ENCODE measurements around the gene BCAT1.
"Not testable (repeated sequence)": the region's sequence is repeated elsewhere in the genome, so short reads cannot be mapped to it uniquely, and the experiment has no call there.

The BCAT1 gene

DNA sequence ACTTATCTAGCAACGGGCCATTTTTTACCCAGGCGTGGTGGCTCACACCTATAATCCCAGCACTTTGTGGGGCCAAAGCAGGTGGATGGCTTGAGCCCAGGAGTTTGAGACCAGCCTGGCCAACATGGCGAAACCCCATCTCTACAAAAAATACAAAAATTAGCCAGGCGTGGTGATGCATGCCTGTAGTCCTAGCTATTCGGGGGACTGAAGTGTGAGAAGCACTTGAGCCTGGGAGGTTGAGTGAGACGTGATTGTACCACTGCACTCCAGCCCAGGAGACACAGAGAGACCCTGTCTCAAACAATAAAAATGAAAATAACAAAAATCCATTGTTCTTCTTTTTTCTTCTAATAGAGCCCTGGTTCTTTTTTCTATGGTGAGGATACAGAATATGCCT lies 7.5 kb upstream of the BCAT1 start:
- DNase-seq (ENCODE audit: low read depth in 2 of 2), result not testable (repeated sequence)

DNA sequence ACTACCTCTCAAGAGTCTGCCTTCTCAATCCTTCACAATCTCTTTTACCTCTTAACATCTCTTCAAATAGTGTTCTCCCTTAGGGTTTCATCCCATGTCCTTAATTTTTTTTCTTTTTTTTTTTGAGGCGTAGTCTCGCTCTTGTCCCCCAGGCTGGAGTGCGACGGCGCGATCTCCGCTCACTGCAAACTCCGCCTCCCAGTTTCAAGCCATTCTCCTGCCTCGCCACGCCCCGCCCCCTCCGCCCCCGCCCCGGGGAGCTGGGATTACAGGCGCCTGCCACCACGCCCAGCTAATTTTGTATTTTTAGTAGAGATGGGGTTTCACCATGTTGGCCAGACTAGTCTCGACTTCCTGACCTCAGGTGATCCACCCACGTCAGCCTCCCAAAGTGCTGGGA lies 7.0 kb upstream of the BCAT1 start:
- DNase-seq (ENCODE audit: low read depth in 2 of 2), result no peak

DNA sequence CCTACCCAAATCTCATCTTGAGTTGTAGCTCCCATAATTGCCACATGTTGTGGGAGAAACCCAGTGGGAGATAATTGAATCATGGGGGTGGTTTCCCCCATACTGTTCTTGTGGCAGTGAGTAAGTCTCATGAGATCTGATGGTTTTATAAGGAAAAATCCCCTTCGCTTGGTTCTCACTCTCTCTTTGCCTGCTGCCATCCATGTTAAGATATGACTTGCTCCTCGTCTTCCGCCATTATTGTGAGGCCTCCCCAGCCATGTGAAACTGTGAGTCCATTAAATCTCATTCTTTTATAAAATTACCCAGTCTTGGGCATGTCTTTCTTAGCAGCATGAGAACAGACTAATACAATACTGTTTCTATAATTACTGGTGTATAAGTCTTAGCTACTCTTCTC lies 6.5 kb upstream of the BCAT1 start:
- no peak for DNase-seq (ENCODE audit: low read depth in 2 of 2)

DNA sequence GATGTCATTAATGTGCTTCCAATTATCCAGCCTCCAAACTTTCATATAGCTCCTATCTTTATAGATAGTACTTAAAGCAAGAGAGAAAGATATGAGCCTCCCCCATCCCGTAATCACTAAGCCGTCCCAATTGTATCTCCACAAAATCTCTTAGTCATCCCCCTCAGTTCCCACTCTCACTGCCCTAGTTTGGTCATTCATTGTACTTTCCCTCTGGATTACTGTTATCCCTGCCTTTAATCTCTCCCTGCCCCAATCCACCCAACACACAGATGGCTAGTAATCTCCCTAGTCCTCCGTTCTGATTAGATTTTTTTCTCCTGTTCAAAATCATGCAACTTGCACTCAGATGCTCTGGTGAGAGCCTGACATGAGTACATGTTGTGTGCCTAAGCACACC lies 5.4 kb upstream of the BCAT1 start:
- no peak for DNase-seq (ENCODE audit: low read depth in 2 of 2)

DNA sequence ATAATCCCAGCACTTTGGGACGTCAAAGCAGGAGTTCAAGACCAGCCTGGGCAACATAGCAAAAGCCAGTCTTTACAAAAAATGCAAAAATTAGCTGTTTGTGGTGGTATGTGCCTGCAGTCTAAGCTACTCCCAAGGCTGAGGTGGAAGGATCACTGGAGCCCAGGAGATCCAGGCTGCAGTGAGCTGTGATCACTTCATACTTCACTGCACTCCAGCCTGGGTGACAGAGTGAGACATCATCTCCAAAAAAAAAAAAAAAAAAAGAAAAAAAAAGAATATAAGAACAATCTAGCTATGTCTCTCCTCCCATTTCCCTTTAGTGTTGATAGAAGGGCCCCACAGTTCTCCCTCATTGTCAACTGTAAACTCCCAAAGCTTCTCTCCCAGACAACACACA lies 3.5 kb upstream of the BCAT1 start:
- DNase-seq (ENCODE audit: low read depth in 2 of 2), result no peak

DNA sequence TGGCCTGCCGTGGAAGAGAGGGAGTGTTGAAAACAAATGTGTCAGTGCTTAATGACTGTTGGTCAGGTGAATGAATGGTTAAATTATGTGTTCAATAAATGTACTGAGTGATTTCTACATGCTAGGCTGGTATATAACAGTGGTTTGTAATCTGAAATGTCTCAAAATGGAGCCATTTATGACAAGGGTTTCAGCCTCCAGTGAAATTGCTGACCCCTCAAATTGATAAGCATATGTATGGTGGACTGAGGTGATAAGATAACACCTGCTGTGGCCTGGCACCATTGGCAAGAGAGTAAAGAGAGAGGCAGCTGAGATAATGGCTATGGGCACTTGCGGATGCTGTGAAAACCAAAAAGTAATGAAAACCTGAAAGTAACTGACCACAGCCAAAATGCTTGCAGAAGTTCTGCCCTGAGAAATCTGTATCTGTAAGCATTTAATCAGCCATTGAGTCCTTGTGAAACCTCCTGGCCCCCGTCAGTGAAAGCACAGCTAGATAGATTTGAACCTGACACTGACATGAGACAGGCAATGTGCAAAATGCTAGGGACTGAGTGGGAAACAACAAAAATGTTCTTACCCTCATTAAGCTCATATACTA lies 1.4 kb upstream of the BCAT1 start:
- no peak for DNase-seq (ENCODE audit: low read depth in 2 of 2)

DNA sequence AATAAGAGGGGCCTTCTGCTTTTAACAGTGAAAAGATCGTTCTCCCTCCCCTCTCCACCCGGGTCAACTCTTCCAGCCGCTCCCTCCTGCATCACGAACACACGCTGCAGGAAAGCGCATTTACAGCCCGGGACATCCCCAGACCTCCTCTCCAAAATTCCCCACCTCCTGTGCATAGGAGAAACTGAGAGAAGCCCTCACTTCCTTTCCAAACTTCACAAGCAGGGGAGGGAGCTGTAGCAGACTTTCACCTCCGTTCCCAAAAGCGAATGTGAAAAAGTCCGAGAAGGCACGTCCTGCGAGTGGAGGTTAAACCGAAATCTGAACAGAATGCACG lies 513 bp downstream of the BCAT1 start:
- no peak for DNase-seq (ENCODE audit: low read depth in 2 of 2)

DNA sequence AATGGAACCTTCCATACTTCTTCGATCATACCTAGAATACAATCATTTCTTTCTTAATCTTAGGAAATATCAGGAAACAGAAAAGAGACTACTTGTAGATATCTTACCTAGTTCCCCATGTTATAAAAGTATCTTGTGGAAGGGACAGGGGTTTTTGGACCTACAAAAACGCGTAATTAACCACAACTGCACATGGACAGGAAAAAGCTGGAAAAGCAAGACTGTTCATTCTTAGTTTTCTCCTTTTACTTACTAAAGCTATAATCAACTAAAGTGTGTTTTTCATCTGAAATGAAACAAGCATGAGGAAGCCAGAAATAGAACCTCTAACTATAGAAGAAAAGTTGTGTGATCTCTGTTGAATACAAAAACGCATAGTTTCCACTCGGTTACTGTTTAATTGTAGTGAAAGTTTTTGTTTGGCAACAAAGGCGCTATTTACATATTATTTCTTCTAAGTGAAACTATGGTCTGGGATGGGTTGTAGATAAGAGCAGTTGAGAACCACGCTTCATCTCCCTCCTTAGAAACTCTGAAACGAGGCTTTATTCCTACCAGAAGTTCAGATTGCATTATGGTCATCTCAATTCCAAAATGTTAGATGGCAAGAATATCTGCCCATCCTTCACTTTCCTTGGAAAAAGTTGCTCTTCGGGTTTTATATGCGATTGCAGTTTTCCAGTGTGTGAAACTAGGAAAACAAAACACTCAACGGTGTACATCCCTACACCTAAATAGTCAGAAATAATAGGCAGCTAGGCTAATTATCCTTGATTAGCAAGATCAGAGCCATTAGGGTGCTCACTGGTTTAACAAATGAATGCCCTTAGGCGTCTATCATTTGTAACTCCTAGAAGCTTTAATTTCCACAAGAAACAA lies 1.1 kb downstream of the BCAT1 start:
- no peak for DNase-seq (ENCODE audit: low read depth in 2 of 2)

DNA sequence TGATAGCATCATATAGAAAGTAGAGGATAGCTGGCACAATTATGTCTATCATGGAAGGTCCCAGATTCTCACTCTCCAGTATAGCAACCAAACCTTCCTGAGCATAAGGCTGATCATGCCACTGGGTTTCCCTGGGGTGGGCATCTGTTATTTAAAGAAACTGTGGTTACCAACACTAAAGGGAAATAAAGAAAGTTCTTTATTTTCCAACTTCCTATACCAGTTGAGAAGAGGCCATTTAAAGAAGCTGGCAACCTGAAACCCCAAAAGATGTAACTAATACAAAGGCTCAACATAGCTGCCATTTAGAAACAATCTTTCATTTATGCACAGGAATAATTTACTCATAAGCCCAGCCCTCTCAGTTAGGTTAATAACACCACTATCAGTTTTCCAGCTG lies 3.1 kb downstream of the BCAT1 start:
- DNase-seq (ENCODE audit: low read depth in 2 of 2), result no peak

DNA sequence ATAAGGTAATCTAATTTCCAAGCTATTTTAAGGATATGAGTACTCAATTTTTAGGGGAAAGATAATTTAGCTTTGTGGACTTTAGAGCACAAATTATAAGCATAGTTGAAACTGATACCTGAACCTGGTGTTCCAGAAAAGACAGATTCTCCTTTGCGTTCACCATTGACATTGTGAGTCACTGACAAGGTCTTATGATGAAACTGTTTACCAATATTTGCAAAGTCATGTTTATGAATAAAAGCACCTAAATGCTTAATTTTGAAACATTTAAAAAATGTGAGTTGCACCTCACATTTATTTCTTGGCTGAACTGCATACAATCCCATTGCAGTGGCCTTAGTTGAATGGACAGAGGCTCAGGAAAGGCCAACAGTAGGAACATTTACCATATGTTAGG lies 3.9 kb downstream of the BCAT1 start:
- no peak for DNase-seq (ENCODE audit: low read depth in 2 of 2)

DNA sequence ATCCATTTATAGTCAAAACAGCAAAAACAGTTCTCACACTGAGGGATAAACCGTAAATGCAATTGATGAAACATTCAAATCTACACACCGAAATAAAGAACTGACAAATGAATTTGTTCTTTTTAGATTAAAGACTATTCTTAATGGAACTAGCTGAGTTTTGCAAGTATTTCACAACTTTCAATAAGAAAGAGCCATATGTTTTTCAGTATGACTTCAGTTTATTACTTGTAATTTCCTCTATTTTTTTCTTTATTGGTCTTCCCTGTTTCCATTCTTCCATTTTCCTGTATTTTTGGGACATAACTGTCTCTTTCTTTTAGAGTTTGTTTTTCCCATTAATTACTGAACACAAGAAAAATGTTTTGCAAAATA lies 4.3 kb downstream of the BCAT1 start:
- DNase-seq (ENCODE audit: low read depth in 2 of 2), result no peak

DNA sequence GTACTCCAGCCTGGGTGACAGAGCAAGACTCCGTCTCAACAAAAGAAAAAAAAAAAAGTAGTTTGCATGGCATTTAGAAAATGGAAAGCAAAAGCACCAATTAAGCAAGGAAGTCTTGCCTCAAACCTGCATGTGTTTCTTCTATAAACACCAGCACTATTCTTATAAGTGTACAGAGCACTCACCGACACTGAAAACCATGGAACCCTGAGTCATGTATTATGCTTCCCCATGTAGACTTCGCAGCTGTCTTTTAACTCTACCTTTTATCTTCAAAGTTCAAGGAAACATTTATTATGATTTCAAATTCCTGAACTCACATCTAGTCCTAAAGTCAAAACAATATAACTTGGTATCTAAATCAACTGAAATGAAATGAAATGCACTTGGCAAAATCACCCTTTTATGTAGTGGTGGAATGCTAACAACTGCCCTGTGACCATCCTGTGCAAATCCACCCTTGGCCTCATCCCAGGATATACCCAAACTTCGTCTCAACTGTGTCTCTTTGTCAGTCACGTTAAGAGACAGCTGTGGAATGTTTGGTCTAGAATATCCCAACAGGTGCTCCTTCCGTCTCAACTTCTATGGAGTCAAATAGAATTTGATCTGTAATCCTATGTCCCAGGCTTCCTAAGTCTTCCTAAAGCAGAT lies 4.8 kb downstream of the BCAT1 start:
- no peak for DNase-seq (ENCODE audit: low read depth in 2 of 2)

DNA sequence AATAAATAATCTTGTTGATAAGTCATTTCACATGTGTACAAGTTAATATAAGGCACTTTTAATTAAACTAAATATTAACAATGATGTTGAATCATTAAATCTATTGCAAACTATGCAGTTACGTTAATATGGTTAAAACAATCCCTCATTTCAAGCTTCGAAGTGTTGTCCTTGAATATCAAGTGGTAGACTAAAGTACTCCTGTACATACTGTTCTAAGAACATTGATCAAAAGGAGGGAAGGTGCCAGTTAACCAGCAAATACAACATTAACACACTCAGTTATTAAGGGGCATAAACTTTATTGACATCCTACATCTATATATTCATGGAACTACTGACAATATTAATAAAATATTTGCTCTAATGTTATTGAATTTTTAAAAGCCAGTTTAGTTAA lies 8.7 kb downstream of the BCAT1 start:
- DNase-seq (ENCODE audit: low read depth in 2 of 2), result no peak

DNA sequence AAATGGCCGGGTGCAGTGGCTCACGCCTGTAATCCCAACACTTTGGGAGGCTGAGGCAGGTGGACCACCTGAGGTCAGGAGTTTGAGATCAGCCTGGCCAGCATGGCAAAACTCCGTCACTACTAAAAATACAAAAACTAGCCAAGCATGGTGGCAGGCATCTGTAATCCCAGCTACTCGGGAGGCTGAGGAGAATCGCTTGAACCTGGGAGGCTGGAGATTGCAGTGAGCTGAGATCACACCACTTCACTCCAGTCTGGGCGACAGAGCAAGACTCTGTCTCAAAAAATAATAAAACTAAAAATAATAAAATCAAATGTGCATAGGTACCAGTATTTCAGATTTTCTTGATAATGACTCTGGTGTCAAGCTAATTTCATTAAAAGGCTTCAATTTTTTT lies 9.3 kb downstream of the BCAT1 start:
- not testable (repeated sequence) for DNase-seq (ENCODE audit: low read depth in 2 of 2)

DNA sequence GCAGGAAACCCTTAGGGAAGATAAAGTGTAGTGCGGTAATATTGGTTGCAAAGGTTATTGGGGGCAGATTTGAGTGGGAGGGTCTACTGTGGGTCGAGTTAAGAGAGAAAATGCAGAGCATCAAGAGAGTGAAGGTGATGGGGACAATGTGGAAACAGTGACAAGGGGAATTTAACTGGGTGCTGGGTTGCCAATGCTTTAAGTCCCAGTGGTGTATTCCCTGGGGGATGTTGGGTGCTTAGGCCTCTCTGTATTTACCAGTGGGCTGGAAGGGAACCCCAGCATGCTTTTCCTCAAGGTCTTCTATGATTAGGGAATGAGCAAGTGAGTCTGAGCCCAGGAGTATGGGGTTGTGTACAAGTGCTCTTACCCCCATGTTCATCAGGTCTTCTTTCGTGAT lies 10.6 kb downstream of the BCAT1 start:
- DNase-seq (ENCODE audit: low read depth in 2 of 2), result no peak

DNA sequence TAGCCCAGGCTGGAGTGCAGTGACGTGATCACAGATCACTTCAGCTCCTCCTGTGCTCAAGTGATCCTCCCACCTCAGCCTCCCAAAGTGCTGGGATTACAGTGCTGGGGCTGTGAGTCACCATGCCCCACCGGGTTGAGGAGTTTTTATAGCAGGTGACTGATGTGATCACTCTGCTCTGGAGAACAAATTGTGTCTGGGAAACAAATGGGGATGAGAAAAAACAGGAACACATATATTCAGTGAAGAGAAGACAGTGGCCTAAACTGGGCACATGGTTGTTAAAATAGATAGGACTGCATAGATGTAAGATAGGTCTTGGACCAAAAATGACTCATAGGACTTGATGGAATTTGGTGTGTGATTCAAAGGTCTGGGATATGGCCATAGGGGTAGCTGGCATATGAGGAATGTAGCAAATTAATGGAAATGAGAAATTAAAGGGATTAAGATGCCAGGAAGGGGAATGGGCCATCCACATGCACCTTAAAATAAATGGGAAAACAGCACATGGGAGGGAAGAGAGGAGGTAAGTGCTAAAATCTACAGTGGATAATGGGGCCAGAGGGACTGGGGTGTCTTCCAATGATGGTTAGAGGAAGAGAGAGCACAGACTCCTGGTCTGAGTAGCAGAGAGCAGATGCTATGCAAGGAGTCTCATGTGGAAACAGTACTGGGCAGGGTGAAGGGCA lies 11.2 kb downstream of the BCAT1 start:
- DNase-seq (ENCODE audit: low read depth in 2 of 2), result no peak

DNA sequence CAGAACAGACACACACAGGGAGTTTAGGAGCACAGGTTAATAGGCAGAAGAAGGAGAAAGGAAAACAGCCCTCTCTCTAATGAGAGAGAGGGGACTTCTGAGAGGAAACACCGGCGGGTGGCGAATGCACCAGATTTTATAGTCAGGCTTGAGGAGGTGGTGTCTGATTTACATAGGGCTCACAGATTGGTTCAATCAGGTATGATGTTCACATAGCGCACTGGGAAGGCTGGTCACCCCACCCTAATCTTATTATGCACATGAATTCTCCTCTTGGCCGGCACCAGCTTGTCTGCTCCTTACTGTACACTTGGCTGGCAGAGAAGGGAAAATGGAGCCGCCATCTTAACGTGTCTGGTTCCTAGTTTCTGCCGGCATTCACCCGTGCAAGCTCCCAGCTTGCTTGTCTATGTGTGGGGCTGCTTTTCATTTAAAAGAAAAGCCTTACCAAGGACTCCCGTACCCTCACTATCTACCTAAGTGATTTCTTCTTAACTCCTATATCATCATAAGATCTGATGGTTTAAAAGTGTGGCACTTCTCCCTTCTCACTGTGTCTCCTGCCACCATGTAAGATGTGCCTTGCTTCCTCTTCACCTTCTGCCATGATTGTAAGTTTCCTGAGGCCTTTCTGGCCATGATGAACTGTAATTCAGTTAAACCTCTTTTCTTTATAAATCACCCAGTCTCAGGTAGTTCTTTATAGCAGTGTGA lies 15.1 kb downstream of the BCAT1 start:
- no peak for DNase-seq (ENCODE audit: low read depth in 2 of 2)

DNA sequence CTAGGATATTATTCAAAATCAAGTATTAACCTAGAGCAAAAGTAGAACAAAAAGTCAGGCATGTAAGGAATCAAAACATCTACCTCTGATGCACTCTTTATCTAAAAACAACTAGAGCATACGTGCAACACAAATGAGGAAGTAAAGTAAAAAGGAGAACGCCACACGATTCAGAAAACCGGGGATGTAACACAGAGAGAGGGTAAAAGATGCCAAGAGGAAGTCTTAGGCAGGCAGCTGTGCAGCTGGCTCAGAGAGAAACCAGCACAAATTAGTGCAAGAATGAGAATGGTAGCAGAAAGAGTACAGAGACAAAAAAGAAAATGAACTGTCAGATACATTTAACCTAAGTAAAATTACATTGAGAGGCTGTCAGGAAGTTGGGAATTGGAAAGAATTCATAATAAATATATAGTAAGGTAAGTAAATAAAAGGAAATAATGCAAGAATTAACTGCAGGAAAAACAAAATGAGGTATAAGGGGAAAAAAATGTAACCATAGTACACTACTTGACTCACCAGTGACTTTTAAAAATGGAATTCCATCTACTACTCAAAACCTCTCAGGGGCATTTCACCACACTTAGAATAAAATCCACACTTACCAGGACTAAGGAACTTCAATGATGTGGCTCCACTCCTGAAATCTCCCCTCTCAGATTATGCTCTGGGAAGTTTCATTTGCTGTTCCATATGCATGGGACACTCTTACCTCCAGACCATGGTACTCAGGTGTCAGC lies 17.1 kb downstream of the BCAT1 start:
- DNase-seq (ENCODE audit: low read depth in 2 of 2), result no peak

DNA sequence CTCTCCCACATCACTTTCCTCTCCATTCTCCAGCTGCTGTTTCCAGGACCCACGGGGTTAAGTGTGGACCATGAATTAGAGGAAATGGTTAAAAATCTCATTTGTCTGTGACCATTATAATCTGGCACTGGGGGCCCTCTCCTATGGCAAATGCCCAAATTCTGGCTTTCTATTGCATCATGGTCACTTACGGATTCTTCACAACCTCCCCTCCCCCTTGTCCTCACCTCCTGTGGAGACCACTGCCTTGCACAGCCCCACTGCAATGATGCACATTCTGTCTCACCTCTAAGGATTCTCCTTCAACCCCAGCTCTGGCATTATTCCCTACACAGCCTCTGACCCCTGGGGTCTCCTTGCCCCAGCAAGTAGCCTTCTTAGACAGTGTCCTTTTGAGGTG lies 18.9 kb downstream of the BCAT1 start:
- no peak for DNase-seq (ENCODE audit: low read depth in 2 of 2)

DNA sequence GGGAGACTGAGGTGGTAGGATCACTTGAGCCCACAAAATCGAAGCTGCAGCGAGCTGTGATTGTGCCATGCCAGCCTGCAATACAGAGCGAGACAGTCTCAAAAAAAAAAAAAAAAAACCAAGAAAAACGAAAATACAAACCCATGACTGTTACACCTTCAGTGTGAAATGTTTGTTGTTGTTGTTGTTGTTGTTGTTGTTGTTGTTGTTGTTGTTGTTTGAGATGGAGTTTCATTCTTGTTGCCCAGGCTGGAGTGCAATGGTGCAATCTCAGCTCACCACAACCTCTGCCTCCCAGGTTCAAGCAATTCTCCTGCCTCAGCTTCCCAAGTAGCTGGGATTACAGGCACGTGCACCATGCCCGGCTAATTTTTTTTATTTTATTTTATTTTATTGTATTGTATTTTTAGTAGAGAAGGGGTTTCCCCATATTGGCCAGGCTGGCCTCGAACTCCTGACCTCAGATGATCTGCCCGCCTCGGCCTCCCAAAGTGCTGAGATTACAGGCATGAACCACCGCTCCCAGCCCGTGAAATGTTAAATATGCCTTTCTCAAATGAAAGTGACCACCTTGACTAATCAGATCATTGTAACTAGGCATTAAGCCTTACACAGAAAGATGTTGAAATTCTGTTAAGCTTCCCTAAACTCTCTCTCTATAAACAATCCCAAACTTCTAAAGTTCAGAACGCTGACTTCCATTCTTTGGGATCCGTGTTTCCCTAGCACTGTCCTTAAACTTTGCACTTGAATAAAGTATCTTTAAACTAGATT lies 20.2 kb downstream of the BCAT1 start:
- not testable (repeated sequence) for DNase-seq (ENCODE audit: low read depth in 2 of 2)

DNA sequence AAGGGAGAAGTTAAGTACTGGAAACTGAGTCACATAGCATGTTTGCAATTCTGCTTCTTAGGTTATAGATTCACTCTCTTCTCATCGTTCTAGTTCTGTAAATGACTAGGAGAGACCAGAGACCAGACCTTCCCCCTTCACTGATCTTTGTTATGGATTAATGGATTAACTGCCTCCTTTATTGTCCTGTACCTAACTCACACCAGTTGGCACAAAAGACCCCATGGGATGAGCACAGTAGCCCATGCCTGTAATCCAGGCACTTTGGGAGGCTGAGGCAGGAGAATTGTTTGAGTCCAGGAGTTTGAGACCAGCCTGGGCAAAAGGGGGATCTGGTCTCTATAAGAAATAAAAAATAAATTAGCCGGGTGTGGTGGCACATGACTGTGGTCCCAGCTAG lies 20.8 kb downstream of the BCAT1 start:
- DNase-seq (ENCODE audit: low read depth in 2 of 2), result no peak

Measured in stimulated activated CD8-positive, alpha-beta memory T cell treated with anti-CD3 and anti-CD28 coated beads, Interleukin-2, amount 100 ng/mL, for 1 hour (primary cell).